HepG2 (cell line): Measurements from ENCODE around the gene EMC10. TPM values are rescaled to one million over a fixed set of nuclear protein-coding genes. Genes with fewer than 3 reads are reported as not detected.

Experiments
- ADNP ChIP-seq: sonication (generic); formaldehyde crosslinking; IDR thresholded peaks from 2 replicates; pipeline ENCODE4 v1.4.0; 2020; ENCODE audit warnings: missing genetic modification reagents
- DMAP1 ChIP-seq: IDR thresholded peaks from 2 replicates; pipeline ENCODE4 v1.6.1; 2016
- GFI1 ChIP-seq: sonication (generic); formaldehyde crosslinking; IDR thresholded peaks from 2 replicates; pipeline ENCODE4 v1.5.0; 2020; ENCODE audit warnings: missing genetic modification reagents, mild to moderate bottlenecking, borderline replicate concordance
- KLF11 ChIP-seq: IDR thresholded peaks from 2 replicates; pipeline ENCODE4 v1.6.1; 2016; ENCODE audit warnings: missing compliant biosample characterization
- NFAT5 ChIP-seq: sonication (generic); formaldehyde crosslinking; IDR thresholded peaks from 2 replicates; pipeline ENCODE4 v1.4.0; 2020; ENCODE audit warnings: missing genetic modification reagents
- PAX8 ChIP-seq: sonication (generic); formaldehyde crosslinking; IDR thresholded peaks from 2 replicates; pipeline ENCODE4 v1.8.0; 2022; ENCODE audit warnings: mild to moderate bottlenecking, missing genetic modification reagents, borderline replicate concordance
- PAXIP1 ChIP-seq: sonication (generic); formaldehyde crosslinking; conservative IDR thresholded peaks from 2 replicates; pipeline ENCODE4 v1.4.0; 2020; ENCODE audit warnings: mild to moderate bottlenecking, missing genetic modification reagents, moderate library complexity
- RNF2 ChIP-seq: fragments of 450-650 bp; conservative IDR thresholded peaks from 2 replicates; pipeline ENCODE4 v1.6.1; 2016; ENCODE audit warnings: low read depth
- SATB2 ChIP-seq: sonication (generic); formaldehyde crosslinking; IDR thresholded peaks from 2 replicates; pipeline ENCODE4 v1.5.0; 2020; ENCODE audit warnings: missing genetic modification reagents
- SMAD1 ChIP-seq: sonication (generic); formaldehyde crosslinking; IDR thresholded peaks from 2 replicates; pipeline ENCODE4 v1.4.0; 2020; ENCODE audit warnings: missing genetic modification reagents, low read depth, mild to moderate bottlenecking, borderline replicate concordance
- SMAD9 ChIP-seq: sonication (generic); formaldehyde crosslinking; IDR thresholded peaks from 2 replicates; pipeline ENCODE4 v1.5.1; 2020; ENCODE audit warnings: mild to moderate bottlenecking, missing genetic modification reagents
- SUZ12 ChIP-seq: fragments of 150-350 bp; IDR thresholded peaks from 2 replicates; pipeline ENCODE4 v1.6.1; 2014; ENCODE audit warnings: low read depth, low read length
- TP53 ChIP-seq: sonication (generic); formaldehyde crosslinking; conservative IDR thresholded peaks from 2 replicates; pipeline ENCODE4 v1.4.0; 2020; ENCODE audit warnings: missing genetic modification reagents
- ZFX ChIP-seq: sonication (generic); formaldehyde crosslinking; IDR thresholded peaks from 2 replicates; pipeline ENCODE4 v1.4.0; 2020; ENCODE audit warnings: mild to moderate bottlenecking, low read depth, missing genetic modification reagents, moderate library complexity
- ZNF160 ChIP-seq: sonication (generic); formaldehyde crosslinking; IDR thresholded peaks from 2 replicates; pipeline ENCODE4 v1.8.0; 2022; ENCODE audit warnings: mild to moderate bottlenecking, inconsistent platforms, missing genetic modification reagents
- ZNF263 ChIP-seq: sonication (generic); formaldehyde crosslinking; IDR thresholded peaks from 2 replicates; pipeline ENCODE4 v1.4.0; 2020; ENCODE audit warnings: missing genetic modification reagents
- ZNF333 ChIP-seq: sonication (generic); formaldehyde crosslinking; IDR thresholded peaks from 2 replicates; pipeline ENCODE4 v1.4.0; 2020; ENCODE audit warnings: mild to moderate bottlenecking, missing genetic modification reagents, borderline replicate concordance
- ZNF367 ChIP-seq: sonication (generic); formaldehyde crosslinking; IDR thresholded peaks from 2 replicates; pipeline ENCODE4 v1.4.0; 2020; ENCODE audit warnings: missing genetic modification reagents, borderline replicate concordance
- ZNF446 ChIP-seq: sonication (generic); formaldehyde crosslinking; IDR thresholded peaks from 2 replicates; pipeline ENCODE4 v1.5.0; 2020; ENCODE audit warnings: mild to moderate bottlenecking, missing genetic modification reagents
- ZNF530 ChIP-seq: sonication (generic); formaldehyde crosslinking; IDR thresholded peaks from 2 replicates; pipeline ENCODE4 v1.5.0; 2020; ENCODE audit warnings: low read depth, mild to moderate bottlenecking, missing genetic modification reagents
- ZNF589 ChIP-seq: sonication (generic); formaldehyde crosslinking; conservative IDR thresholded peaks from 2 replicates; pipeline ENCODE4 v1.8.0; 2022; ENCODE audit warnings: mild to moderate bottlenecking, moderate library complexity, missing genetic modification reagents
- ZNF816 ChIP-seq: sonication (generic); formaldehyde crosslinking; IDR thresholded peaks from 2 replicates; pipeline ENCODE4 v1.8.0; 2022; ENCODE audit warnings: missing genetic modification reagents, mild to moderate bottlenecking, borderline replicate concordance
- polyA plus RNA-seq, 8 experiments: library from polyadenylated mRNA; depleted of rRNA in 3 of 8; stranded (reverse) in 7 of 8; unstranded in 1 of 8; fragments of >200 nt; fragmentation: Illumina TruSeq in 4 of 8; extraction: Trizol in 4 of 8; gene quantifications; 2 replicates each; pipeline versions ENCODE4 v1.2.1 to v1.2.3, GENCODE V29; 2011 to 2016; ENCODE audit warnings: low read depth in 4 of 8, missing spikeins in 1 of 8, mixed read lengths in 1 of 8; ENCODE audit not compliant: insufficient read depth in 1 of 8
- total RNA-seq, 5 experiments: library from RNA; depleted of rRNA; stranded (reverse); fragments of >200 nt; fragmentation: Illumina TruSeq; extraction: Trizol; gene quantifications; 2 replicates each; pipeline ENCODE4 v1.2.3, GENCODE V29; 2016; ENCODE audit warnings: low read depth in 1 of 5
- TF ChIP-seq, protein P1 (sequence below): sonication (generic); formaldehyde crosslinking; IDR thresholded peaks from 2 replicates; pipeline ENCODE4 v1.4.0; 2020; ENCODE audit warnings: mild to moderate bottlenecking, missing genetic modification reagents

Gene EMC10
- total and polyA plus RNA-seq, 2 of the 13 experiments (the other 11 are each of a cell fraction or from before 2014, with no cell fraction given): not detected

GRCh38 chr19:50511069-50511822 lies 34.9 kb downstream of the EMC10 start, which contains the start of gene JOSD2 (continued):
- peak; percentile 38; the same call in 1 of the 2 replicates for TF ChIP-seq GFI1
- TF ChIP-seq RNF2: no peak
- peak; percentile 68 for TF ChIP-seq SUZ12
- peak; percentile 73; the same call in 1 of the 2 replicates for TF ChIP-seq ZNF333 (CRISPR knock-in tag)
- TF ChIP-seq NFAT5 (CRISPR knock-in tag): no peak
- no peak for TF ChIP-seq SMAD9
- TF ChIP-seq, protein P1, sequence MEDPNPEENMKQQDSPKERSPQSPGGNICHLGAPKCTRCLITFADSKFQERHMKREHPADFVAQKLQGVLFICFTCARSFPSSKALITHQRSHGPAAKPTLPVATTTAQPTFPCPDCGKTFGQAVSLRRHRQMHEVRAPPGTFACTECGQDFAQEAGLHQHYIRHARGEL (CRISPR knock-in tag): no peak
- no peak for TF ChIP-seq PAX8
- TF ChIP-seq ZFX: peak; percentile 88
- no peak for TF ChIP-seq PAXIP1 (CRISPR knock-in tag)
- no peak for TF ChIP-seq ZNF446 (CRISPR knock-in tag)
- no peak for TF ChIP-seq SATB2 (CRISPR knock-in tag)
- TF ChIP-seq TP53: no peak
- no peak for TF ChIP-seq ZNF589
- no peak for TF ChIP-seq ZNF367 (CRISPR knock-in tag)
- TF ChIP-seq ADNP (CRISPR knock-in tag): no peak
- 0 out of 2 replicates have a peak, but pooled peaks have one; percentile 31 for TF ChIP-seq DMAP1 (CRISPR knock-in tag)
- no peak for TF ChIP-seq ZNF263 (CRISPR knock-in tag)
- no peak for TF ChIP-seq ZNF816 (CRISPR knock-in tag)
- no peak for TF ChIP-seq ZNF530 (CRISPR knock-in tag)
- TF ChIP-seq SMAD1 (CRISPR knock-in tag): no peak
- no peak for TF ChIP-seq ZNF160
- TF ChIP-seq KLF11 (CRISPR knock-in tag): peak; percentile 56; the same call in 1 of the 2 replicates
